Esophagus squamous epithelium (tissue), 4 donors: Measurements from ENCODE around the gene ANO4.

Source experiments
- POLR2A ChIP-seq, 4 donors: fragments of 450-650 bp; IDR thresholded peaks; one replicate each; pipeline ENCODE4 v1.6.1; 2017; ENCODE audit warnings: antibody characterized with exemption in 4 of 4, mild to moderate bottlenecking in 4 of 4, moderate library complexity in 3 of 4
- TF ChIP-seq, protein P1 (sequence below), 6 experiments: fragments of 450-650 bp in 4 of 6; fragments of 200-600 bp in 2 of 6; sonication (generic) in 2 of 6; IDR thresholded peaks; one replicate each; pipeline ENCODE4 v1.5.1; 2016 to 2019; ENCODE audit warnings: antibody characterized with exemption in 6 of 6, mild to moderate bottlenecking in 4 of 6, moderate library complexity in 4 of 6

DNA sequence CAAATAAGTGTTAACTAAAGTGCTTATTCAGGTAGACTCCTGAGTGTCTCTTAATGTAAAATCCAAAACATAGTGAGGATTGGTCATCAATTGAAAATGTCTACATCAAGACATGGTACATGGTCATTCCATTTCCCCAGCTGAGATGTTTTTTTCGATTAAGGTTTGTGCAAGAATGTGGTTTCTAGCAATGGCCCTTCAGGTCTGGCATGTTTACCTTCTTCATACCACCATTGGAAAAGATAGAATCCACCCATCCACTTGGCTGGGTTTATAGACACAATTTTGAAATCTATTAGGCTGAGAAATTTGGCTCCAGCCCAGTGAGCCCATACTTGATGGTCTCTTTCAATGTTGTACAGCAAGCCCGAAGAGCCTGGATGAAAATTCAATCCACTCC is 145.9 kb downstream of the ANO4 start:
- TF ChIP-seq POLR2A (IDR thresholded peaks at IDR 0.05): no peak
- TF ChIP-seq, protein P1, sequence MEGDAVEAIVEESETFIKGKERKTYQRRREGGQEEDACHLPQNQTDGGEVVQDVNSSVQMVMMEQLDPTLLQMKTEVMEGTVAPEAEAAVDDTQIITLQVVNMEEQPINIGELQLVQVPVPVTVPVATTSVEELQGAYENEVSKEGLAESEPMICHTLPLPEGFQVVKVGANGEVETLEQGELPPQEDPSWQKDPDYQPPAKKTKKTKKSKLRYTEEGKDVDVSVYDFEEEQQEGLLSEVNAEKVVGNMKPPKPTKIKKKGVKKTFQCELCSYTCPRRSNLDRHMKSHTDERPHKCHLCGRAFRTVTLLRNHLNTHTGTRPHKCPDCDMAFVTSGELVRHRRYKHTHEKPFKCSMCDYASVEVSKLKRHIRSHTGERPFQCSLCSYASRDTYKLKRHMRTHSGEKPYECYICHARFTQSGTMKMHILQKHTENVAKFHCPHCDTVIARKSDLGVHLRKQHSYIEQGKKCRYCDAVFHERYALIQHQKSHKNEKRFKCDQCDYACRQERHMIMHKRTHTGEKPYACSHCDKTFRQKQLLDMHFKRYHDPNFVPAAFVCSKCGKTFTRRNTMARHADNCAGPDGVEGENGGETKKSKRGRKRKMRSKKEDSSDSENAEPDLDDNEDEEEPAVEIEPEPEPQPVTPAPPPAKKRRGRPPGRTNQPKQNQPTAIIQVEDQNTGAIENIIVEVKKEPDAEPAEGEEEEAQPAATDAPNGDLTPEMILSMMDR (IDR thresholded peaks at IDR 0.05): no peak
